ENCODE data around the gene SLC16A3.

Gene SLC16A3

DNA sequence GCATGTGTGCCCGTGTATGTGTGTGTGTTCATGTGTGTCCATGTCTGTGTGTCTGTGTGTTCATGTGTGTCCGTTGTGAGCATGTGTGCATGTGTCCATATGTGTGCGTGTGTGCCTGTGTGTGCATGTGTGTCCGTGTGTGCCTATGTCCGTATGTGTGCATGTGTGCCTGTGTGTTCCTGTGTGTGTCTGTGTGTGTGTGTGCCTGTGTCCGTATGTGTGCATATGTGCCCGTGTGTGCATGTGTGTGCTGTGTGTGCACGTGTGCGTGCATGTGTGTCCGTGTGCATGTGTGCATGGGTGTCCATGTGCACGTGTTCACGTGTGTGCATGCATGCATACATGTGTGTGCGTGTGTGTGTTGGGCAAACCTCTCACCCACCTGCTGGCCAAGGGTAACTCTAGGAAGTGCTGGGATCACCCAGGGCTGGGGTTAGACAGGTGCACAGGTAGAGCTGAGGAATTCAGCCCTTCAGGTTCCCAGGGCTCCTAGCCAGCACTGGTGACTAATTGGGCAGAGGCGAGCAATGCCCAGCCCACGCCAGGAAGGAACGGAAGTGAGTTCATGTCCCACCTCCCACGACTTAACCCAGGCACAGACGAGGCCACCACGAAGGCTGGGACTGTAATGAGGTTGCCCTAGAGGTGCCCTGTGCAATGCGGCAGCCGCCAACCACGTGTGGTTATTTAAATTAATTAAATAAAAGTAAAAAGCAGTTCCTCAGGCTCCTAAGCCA is 52.8 kb downstream of the SLC16A3 start (continued):
- TF ChIP-seq ZBTB48 (tag by site-specific recombination; IDR thresholded peaks at IDR 0.05) (peak; percentile 50), ZBTB8A (tag by site-specific recombination; IDR thresholded peaks at IDR 0.05) (no peak), SALL2 (tag by site-specific recombination; IDR thresholded peaks at IDR 0.05; ENCODE audit: borderline replicate concordance) (peak; percentile 88; the same call in 1 of the 2 replicates), ZSCAN16 (tag by site-specific recombination; IDR thresholded peaks at IDR 0.05) (no peak), OSR2 (tag by site-specific recombination; IDR thresholded peaks at IDR 0.05) (no peak), SCRT1 (tag by site-specific recombination; IDR thresholded peaks at IDR 0.05; ENCODE audit: borderline replicate concordance) (no peak), ZNF514 (tag by site-specific recombination; IDR thresholded peaks at IDR 0.05) (no peak), ZNF76 (tag by site-specific recombination; IDR thresholded peaks at IDR 0.05; ENCODE audit: borderline replicate concordance, low read depth) (no peak), PRDM1 (tag by site-specific recombination; IDR thresholded peaks at IDR 0.05) (no peak), ATF2 (tag by site-specific recombination; IDR thresholded peaks at IDR 0.05; ENCODE audit: low read depth) (no peak), ZNF521 (tag by site-specific recombination; IDR thresholded peaks at IDR 0.05) (peak; percentile 73; the same call in 1 of the 2 replicates), YY2 (tag by site-specific recombination; IDR thresholded peaks at IDR 0.05) (peak; percentile 45; the same call in 1 of the 2 replicates)
- TF ChIP-seq, protein P1, sequence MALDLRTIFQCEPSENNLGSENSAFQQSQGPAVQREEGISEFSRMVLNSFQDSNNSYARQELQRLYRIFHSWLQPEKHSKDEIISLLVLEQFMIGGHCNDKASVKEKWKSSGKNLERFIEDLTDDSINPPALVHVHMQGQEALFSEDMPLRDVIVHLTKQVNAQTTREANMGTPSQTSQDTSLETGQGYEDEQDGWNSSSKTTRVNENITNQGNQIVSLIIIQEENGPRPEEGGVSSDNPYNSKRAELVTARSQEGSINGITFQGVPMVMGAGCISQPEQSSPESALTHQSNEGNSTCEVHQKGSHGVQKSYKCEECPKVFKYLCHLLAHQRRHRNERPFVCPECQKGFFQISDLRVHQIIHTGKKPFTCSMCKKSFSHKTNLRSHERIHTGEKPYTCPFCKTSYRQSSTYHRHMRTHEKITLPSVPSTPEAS (tag by site-specific recombination; IDR thresholded peaks at IDR 0.05), result peak; percentile 99

- Histone ChIP-seq H3K27ac (ENCODE audit: extremely low read depth, low read depth, low read length) (no peak overlapping the region; the same call in 1 of the 2 replicates), H3K36me3 (ENCODE audit: control insufficient read depth in 2 of 2, insufficient read depth in 1 of 2, low read length in 2 of 2) (peaks cover 0 to 4% of the 10 kb centered on the region in 2 experiments; a peak in 1 of 3 replicates), H3K9me3 (ENCODE audit: control insufficient read depth, insufficient read depth, low read depth, low read length) (no peaks in the 10 kb centered on the region), H3K4me1 (ENCODE audit: control insufficient read depth, insufficient read depth, low read length) (peaks cover 9% of the 10 kb centered on the region), H3K4me3 (ENCODE audit: low read depth, low read length) (no peak overlapping the region)
- ChIA-PET CTCF (interaction anchor here (0.7 to 1.6 kb wide), 6 partner anchors 15 to 76 kb away, joined by 3 to 5 read pairs (median 3); no protein-coding TSS in a partner anchor), POLR2A (interaction anchor here (1.0 to 4.5 kb wide), 4 partner anchors 9 to 46 kb away, joined by 3 to 44 read pairs (median 19); partner anchors contain the start of gene CSNK1D)
- 0 out of 2 replicates have a peak, but pooled peaks have one; percentile 7 for TF ChIP-seq ZNF335 (tag by site-specific recombination; conservative IDR thresholded peaks at IDR 0.05)
- TF ChIP-seq ZNF302 (tag by site-specific recombination; IDR thresholded peaks at IDR 0.05; ENCODE audit: low read depth), result no peak
Measured at GRCh38 chr17:82282239-82283207, 53.7 kb downstream of the SLC16A3 start.

DNA sequence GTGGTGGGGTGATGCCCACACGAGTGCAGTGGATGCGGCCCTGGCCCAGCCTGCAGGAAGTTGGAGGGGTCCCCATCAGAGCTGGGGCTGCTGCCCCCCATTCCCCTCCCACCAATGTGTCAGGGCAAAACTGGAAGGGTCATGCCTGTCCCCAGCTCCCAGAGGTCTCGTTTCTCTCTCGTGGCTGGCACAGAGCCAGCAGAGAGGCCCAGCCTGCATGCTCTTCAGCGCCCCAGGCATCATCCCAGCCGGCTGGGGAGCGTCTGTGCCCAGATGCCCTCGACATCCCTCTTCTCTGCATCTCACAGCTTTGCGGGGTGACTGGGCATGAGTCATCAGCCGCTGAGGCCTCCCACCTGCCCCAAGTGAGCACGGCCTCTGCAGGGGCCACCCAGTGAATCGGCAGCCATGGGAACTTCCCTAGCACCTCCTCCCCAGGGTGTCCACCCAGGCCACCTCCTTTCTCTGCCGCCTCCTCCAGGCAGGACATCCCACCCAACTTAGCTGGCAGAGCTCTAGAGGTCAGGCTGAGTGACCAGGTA is 54.4 kb downstream of the SLC16A3 start:
- ChIA-PET POLR2A (interaction anchor here (0.9 to 4.5 kb wide), 6 partner anchors 9 to 47 kb away, joined by 3 to 44 read pairs (median 10); partner anchors contain the start of gene CSNK1D), CTCF (interaction anchor here (0.5 to 1.6 kb wide), 8 partner anchors 15 to 164 kb away, joined by 3 to 5 read pairs (median 3); no protein-coding TSS in a partner anchor)
- no peak overlapping the region; the same call in 1 of the 2 replicates for H3K27ac ChIP-seq (ENCODE audit: extremely low read depth, low read depth, low read length)
- no peaks in the 10 kb centered on the region for H3K9me3 ChIP-seq (ENCODE audit: control insufficient read depth, insufficient read depth, low read depth, low read length)
- peaks cover 10% of the 10 kb centered on the region for H3K4me1 ChIP-seq (ENCODE audit: control insufficient read depth, insufficient read depth, low read length)
- H3K36me3 ChIP-seq (ENCODE audit: control insufficient read depth in 2 of 2, insufficient read depth in 1 of 2, low read length in 2 of 2), result no peaks in the 10 kb centered on the region
- H3K4me3 ChIP-seq (ENCODE audit: low read depth, low read length), result no peak overlapping the region
- TF ChIP-seq, protein P2, sequence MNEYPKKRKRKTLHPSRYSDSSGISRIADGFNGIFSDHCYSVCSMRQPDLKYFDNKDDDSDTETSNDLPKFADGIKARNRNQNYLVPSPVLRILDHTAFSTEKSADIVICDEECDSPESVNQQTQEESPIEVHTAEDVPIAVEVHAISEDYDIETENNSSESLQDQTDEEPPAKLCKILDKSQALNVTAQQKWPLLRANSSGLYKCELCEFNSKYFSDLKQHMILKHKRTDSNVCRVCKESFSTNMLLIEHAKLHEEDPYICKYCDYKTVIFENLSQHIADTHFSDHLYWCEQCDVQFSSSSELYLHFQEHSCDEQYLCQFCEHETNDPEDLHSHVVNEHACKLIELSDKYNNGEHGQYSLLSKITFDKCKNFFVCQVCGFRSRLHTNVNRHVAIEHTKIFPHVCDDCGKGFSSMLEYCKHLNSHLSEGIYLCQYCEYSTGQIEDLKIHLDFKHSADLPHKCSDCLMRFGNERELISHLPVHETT (tag by site-specific recombination; IDR thresholded peaks at IDR 0.05), result no peak
- TF ChIP-seq, protein P3, sequence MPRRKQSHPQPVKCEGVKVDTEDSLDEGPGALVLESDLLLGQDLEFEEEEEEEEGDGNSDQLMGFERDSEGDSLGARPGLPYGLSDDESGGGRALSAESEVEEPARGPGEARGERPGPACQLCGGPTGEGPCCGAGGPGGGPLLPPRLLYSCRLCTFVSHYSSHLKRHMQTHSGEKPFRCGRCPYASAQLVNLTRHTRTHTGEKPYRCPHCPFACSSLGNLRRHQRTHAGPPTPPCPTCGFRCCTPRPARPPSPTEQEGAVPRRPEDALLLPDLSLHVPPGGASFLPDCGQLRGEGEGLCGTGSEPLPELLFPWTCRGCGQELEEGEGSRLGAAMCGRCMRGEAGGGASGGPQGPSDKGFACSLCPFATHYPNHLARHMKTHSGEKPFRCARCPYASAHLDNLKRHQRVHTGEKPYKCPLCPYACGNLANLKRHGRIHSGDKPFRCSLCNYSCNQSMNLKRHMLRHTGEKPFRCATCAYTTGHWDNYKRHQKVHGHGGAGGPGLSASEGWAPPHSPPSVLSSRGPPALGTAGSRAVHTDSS (tag by site-specific recombination; IDR thresholded peaks at IDR 0.05), result no peak
- TF ChIP-seq, protein P4, sequence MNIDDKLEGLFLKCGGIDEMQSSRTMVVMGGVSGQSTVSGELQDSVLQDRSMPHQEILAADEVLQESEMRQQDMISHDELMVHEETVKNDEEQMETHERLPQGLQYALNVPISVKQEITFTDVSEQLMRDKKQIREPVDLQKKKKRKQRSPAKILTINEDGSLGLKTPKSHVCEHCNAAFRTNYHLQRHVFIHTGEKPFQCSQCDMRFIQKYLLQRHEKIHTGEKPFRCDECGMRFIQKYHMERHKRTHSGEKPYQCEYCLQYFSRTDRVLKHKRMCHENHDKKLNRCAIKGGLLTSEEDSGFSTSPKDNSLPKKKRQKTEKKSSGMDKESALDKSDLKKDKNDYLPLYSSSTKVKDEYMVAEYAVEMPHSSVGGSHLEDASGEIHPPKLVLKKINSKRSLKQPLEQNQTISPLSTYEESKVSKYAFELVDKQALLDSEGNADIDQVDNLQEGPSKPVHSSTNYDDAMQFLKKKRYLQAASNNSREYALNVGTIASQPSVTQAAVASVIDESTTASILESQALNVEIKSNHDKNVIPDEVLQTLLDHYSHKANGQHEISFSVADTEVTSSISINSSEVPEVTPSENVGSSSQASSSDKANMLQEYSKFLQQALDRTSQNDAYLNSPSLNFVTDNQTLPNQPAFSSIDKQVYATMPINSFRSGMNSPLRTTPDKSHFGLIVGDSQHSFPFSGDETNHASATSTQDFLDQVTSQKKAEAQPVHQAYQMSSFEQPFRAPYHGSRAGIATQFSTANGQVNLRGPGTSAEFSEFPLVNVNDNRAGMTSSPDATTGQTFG (tag by site-specific recombination; IDR thresholded peaks at IDR 0.05; ENCODE audit: borderline replicate concordance), result no peak
- TF ChIP-seq, protein P5, sequence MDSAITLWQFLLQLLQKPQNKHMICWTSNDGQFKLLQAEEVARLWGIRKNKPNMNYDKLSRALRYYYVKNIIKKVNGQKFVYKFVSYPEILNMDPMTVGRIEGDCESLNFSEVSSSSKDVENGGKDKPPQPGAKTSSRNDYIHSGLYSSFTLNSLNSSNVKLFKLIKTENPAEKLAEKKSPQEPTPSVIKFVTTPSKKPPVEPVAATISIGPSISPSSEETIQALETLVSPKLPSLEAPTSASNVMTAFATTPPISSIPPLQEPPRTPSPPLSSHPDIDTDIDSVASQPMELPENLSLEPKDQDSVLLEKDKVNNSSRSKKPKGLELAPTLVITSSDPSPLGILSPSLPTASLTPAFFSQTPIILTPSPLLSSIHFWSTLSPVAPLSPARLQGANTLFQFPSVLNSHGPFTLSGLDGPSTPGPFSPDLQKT (IDR thresholded peaks at IDR 0.05; ENCODE audit: borderline replicate concordance, low read depth, low read length), result no peak

Data from HEK293 (cell line).